CD4-positive, alpha-beta T cell treated with Interleukin-15 for 1 hour (primary cell): ENCODE results near the gene STX12.
"Not testable (repeated sequence)": the region's sequence is repeated elsewhere in the genome, so short reads cannot be mapped to it uniquely, and the experiment has no call there.

Experiments used
- DNase-seq: peaks from one replicate; pipeline ENCODE4 v3.0.0-alpha.2; 2020

STX12 gene

GRCh38 chr1:27772932-27773825 is at the start of gene STX12:
TSS of gene STX12 (plus strand) at chr1:27773219. CDS start at chr1:27773308, 89 bp downstream.
- DNase-seq: peak; percentile 100

DNA sequence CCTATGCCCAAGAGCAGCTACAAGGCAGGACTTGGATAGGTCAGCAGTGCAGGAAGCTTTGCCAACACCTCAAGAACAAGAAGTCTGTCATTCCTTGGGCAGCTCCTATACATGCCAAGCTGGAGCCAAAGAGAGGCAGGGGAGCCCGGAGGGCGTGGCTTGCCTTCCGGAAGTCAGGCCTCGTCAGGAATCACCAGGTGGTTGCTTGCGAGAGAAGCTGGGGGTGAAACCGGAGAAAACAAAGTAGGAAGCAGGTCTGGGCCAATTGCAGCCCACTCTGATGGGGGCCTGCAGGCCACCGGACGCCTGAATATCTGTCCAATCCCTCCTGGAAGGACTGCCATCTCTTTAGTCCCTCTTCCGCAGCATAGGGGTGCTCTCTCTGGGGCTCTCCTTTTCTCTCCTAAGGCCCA is 48.1 kb upstream of the STX12 start:
- no peak for DNase-seq

DNA sequence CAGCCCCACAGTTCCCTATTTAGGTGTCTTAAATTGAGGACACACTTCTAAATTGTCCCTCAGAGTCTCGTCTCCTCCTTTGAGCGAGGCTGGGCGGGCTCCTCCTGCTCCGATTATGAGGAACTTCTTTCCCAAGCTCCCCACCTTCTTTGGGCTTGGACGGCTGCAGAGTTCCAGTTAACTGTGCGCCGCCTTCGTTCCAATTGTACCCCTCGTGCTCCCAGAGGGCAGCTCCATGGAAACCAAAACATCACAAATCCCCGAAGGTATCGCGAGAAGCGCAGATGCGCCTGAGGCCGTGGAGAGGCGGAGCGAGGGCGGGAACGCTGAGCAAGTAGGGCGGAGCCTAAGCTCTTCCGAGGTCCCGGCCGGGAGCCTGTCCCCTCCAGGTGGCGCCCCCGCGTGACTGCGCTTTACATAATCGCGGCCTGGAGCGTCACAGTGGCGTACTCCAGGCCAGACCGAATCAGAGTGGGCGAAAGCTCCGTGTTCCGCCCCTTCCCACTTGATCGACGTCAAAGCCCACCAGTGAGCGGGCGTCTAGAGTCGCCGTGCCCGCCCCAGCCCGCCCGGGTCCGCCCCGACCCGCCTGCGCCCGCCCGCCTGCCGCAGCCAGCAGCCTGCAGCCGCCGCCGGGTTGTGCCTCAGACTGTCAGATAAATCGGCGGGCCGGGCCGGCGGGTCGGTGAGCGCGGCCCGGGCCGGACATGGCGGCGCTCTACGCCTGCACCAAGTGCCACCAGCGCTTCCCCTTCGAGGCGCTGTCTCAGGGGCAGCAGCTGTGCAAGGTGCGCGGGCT is 47.4 kb upstream of the STX12 start, which contains the start of gene FAM76A:
Gene FAM76A, plus strand, starts transcription at position 588 of the 799 bp plus-strand sequence. Its CDS starts 120 bp downstream, at position 708.
- peak; percentile 99 for DNase-seq

DNA sequence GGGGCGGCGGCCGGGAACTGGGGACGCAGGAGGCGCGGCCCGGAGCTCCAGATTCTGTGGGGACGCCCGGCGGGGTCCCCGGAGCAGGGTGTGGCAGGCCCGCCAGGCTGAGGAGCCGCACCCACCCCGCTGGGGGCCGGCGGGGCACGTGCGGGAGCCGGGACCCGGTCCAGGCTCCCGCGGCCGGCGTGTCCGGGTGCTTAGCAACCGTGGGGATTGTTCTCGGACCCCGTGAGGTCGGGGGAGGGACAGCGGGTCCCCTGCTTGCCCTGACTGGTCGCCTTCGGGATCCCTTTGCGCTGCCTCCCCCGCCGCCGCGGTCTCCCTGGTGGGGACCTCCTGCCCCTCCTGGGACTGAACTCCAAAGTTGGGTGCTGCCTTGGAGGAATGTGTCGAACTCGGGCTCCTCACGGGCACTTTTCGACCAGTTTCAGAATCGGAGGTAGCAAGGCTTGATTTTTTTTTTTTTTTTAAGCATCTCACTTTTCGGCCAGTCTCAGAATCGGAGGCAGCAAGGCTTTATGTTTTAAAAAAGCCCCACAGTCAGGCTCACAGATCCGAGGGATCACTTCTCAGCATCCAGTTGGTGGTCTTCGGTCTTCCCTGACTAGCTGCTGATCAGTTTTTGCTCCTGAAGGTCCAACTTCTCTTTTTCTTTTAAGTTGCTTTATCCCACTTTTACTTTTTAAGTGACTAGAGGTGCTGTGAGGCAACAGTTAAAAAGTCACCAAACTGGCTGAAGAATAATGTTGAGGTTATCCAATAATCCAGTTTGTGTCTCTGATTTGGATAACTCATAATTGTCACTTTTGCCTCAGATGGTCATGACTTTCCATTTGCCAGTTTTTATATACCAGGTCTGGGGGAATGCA is 46.6 kb upstream of the STX12 start:
- DNase-seq: peak; percentile 39

DNA sequence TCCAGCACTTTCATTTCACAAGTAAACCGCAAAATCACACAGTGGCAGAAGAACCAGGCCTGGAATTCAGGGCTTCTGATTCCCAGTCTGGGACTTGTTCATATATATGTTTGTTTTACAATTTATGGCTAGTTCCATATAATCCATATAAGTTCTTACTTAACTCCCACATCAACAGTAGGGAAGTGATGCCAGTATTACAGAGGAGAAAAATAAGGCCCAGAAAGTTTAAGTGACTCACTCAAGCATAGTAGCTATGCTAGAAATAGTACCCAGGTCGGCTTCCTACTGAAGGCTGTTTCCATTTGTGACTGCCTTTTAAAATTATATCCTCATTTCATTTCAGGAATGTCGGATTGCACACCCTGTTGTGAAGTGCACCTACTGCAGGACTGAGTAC is 45.9 kb upstream of the STX12 start:
- no peak for DNase-seq

GRCh38 chr1:27736252-27736651 is 36.8 kb upstream of the STX12 start:
- no peak for DNase-seq

DNA sequence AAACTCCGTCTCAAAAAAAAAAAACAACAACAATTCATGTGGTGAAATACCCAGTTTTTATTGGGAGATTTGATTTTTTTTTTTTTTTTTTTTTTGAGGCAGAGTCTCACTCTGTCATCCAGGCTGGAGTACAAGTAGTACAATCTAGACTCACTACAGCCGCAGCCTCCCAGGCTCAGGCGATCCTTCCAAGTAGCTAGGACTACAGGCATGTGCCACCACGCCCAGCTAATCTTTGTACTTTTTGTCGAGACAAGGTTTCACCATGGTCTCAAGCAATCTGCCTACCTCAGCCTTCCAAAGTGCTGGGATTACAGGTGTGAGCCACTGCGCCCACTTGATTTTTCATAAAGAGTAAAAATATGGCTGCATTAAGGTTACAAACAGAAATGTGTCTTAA is 31.9 kb upstream of the STX12 start:
- DNase-seq: no peak

DNA sequence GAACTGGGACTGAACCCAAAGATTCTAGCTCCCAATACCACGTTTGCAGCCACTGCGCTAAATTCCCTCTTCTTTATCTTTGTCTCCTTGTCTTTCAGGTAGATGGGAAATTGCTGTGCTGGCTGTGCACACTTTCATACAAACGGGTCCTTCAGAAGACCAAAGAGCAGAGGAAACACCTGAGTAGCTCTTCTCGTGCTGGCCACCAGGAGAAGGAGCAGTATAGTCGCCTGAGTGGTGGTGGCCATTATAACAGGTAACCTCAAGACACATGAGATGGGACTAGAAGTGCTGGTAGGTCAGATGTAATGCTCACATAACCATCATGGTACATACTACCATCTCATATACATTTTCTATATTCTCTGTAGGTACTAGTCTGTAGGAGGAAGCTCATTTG is 28.5 kb upstream of the STX12 start:
- no peak for DNase-seq

- DNase-seq: no peak
These were observed 27.6 kb upstream of the STX12 start for GRCh38 chr1:27745466-27745865.

GRCh38 chr1:27752360-27752759 is 20.7 kb upstream of the STX12 start:
- DNase-seq: no peak

- DNase-seq: no peak
These were observed 17.7 kb upstream of the STX12 start for GRCh38 chr1:27755286-27755685.

- no peak for DNase-seq
These were observed 17.2 kb upstream of the STX12 start for GRCh38 chr1:27755865-27756264.

DNA sequence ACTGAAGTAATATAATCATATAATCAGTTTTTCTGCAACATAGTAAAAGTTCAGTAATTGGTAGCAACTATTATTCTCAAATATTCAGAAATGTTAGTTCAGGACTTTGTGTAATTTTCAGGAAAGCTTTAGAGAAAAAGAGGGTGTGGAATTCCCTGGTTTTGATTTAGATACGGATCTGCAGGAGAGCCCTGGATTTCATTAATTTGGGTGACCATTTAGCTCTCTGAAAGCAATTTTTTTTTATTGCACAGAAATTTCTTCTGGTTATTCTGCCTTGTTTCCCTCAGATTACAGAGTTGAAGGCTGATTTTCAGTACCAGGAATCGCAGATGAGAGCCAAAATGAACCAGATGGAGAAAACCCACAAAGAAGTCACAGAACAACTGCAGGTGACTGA is 13.8 kb upstream of the STX12 start:
- DNase-seq: no peak

DNA sequence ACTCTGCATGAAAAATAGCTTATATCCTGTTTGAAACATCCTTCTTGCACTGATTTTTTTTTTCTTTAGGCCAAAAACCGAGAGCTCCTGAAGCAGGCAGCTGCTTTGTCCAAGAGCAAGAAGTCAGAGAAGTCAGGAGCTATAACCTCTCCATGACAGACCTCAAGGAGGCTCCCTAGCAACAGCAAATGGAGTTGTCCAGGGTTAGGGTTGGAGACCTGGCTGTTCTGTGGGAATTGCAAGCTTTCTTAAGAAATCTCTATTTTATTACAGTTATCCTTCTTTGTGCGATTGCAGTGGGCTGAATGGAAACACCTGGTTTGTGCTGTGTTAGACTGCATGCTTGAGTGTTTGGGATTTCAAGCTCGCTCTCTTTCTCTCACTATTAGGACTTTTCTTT is 12.6 kb upstream of the STX12 start:
- DNase-seq: no peak

DNA sequence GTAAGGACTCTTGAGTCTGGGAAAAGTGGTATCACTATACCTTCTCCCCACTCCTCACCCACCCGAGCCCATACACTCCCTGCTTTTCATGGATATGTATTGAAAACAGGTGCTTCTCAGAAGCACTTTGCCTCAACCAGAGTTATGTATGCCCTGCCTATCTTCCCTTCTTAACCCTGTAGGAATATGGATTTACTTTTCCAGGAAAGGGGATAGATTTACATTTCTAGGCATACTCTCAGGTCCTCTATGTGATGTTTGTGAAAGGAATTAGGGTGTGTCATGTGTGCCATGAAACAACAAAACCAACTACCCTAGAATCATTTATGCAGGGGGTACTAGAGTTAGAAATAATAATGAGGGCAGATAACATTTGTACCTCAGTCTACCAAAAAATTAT is 11.0 kb upstream of the STX12 start:
- no peak for DNase-seq

DNA sequence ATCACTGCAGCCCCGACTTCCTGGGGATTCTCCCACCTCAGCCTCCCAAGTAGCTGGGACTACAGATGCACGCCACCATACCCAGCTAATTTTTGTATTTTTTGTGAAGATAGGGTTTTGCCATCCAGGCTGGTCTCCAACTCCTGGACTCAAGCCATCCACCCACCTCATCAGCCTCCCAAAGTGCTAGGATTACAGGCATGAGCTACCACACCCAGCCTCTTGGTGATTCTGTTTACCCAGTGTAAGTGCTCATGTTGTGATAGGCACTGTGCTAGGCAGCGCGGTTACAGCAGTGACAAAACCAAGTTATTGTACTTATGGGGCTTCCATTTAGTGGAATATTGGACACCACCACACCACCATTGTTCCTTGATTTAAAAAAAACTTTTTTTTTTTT is 9.7 kb upstream of the STX12 start:
- DNase-seq: no peak

- DNase-seq: no peak
These were observed 2.7 kb upstream of the STX12 start for GRCh38 chr1:27770293-27770830.

DNA sequence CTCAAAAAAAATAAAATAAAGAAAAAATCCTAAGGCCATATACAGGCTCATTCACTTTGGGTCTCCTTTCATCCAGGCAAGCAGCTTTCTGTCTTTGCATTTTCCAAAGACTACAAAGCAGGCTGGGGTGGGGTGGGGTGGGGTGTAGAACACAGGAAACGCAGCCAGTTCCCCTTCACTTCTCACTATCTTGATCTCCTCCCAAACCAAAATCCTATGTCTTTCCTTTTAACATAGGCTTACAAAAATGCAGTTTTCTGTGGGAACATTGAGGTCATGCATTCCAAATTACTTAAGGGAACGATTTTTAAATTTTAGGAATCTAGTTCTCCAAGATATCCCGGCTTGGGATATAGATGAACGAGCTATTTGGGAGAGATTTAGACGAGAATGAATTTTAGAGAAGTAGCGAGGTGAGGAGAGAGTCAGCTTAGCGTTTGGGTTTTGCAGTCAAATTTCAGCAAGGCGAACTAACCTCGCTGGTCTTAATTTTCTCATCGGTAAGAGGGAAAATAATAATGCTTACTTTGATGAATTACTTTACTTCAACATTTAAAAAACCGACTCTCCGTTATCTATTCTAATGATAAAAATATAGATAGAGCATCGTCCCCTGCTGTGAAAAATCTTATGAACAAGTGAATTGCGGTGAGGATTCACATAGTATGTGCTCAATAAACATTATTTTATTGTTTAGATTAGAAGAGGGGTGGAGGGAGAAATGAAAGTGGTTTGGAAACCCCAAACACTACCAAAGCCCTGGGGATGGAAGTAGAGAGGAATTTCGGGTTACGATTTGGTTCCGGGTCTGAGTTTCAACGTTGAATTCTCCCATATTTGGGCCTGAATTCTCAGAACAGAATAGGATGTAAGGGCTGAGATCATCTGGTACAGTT is 735 bp upstream of the STX12 start:
- no peak for DNase-seq

DNA sequence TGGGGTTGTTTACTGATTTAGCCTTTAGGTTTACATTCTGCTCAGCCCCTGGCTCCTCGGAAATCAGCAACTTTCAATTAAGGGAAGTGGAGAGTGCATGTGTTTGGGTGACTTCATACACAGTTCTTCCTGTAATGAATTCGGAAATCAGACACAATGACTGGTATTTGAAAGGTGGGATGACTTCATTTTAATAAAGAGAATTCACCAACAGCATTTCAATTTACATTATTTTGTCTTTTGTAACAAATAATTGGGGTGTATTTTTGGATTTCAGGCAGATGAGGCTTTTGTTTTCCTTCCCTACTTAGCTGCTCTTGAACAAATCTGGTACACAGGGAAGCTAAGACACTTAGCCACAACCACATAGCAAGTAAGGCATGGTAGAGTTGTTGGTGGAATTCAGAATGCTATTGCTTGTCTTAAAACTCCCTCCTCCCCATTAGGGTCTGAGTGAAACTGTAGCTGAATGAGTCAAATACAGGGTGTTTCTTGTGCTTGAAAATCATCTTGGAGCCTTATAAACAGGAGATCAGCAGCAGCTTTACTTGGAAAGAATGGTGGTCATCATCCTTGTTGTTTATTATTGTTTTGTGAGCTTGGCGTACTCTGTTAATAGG is 917 bp downstream of the STX12 start:
- no peak for DNase-seq

DNA sequence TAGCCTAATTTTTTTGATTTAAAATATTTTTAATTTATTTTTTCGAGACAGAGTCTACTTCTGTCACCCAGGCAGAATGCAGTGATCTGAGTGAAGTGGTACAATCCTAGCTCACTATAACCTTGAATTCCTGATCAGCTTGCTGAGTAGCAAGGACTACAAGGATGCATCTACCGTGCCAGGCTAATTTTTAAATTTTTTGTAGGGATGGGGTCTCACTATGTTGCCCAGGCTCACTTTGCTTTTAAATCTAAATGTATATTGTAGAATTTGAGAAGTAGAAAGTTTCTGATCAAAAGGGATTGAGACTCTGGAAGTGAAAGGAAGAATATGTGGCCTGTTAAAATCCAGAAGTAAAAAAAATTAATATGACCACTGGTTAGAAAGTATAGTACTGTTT is 1.6 kb downstream of the STX12 start:
- no peak for DNase-seq

- not testable (repeated sequence) for DNase-seq
These were observed 2.3 kb downstream of the STX12 start for GRCh38 chr1:27775336-27775735.
